Measurements from ENCODE around the gene ADAT2.

- TF ChIP-seq CTCF (IDR thresholded peaks at IDR 0.05): no peak
- no peak for TF ChIP-seq POLR2A (IDR thresholded peaks at IDR 0.05)
- no peak for TF ChIP-seq EP300 (IDR thresholded peaks at IDR 0.05)
These were observed 43.8 kb downstream of the ADAT2 start for GRCh38 chr6:143406673-143407072.

Measured in sigmoid colon (tissue), 4 donors.